ENCODE results near the gene PDZRN3. TPM values are rescaled to one million over a fixed set of nuclear protein-coding genes. Genes with fewer than 3 reads are reported as not detected.

PDZRN3 gene
- total RNA-seq, 2 experiments from 2014 or later, result not detected

GRCh38 chr3:73550032-73550431, 74.7 kb downstream of the PDZRN3 start:
- no peaks in the 10 kb centered on the region for H3K36me3 Mint-ChIP-seq (ENCODE audit: low read depth)
- no peak overlapping the region for H3K27ac Mint-ChIP-seq
- CTCF ChIA-PET, result no interaction called here
- DNase-seq (no peak), ATAC-seq (no peak)
- TF ChIP-seq CTCF (IDR thresholded peaks at IDR 0.05), result no peak
- no peaks in the 10 kb centered on the region for H3K4me1 Mint-ChIP-seq (ENCODE audit: low read depth)
- no peak overlapping the region for H3K4me3 Mint-ChIP-seq
- no peaks in the 10 kb centered on the region for H3K9me3 Mint-ChIP-seq
- intact Hi-C loops (cut with micrococcal nuclease), result no loop called here
- no peaks in the 10 kb centered on the region for H3K27me3 Mint-ChIP-seq
- POLR2A ChIA-PET, result no interaction called here

GRCh38 chr3:73549051-73549600, 75.6 kb downstream of the PDZRN3 start:
- ChIA-PET CTCF (interaction anchor here (1.1 kb wide), 1 partner anchor 46 kb away, joined by 3 read pairs; no protein-coding TSS in a partner anchor), POLR2A (no interaction called here)
- H3K27me3 Mint-ChIP-seq, result no peaks in the 10 kb centered on the region
- H3K4me3 Mint-ChIP-seq, result no peak overlapping the region
- intact Hi-C loops (cut with micrococcal nuclease), result no loop called here
- no peak overlapping the region for H3K27ac Mint-ChIP-seq
- H3K36me3 Mint-ChIP-seq (ENCODE audit: low read depth), result no peaks in the 10 kb centered on the region
- H3K9me3 Mint-ChIP-seq, result no peaks in the 10 kb centered on the region
- ATAC-seq, result no peak
- no peak for DNase-seq
- TF ChIP-seq CTCF (IDR thresholded peaks at IDR 0.05), result no peak
- no peaks in the 10 kb centered on the region for H3K4me1 Mint-ChIP-seq (ENCODE audit: low read depth)

GRCh38 chr3:73548436-73548835, 76.3 kb downstream of the PDZRN3 start:
- DNase-seq (no peak), ATAC-seq (no peak)
- H3K4me1 Mint-ChIP-seq (ENCODE audit: low read depth), result no peaks in the 10 kb centered on the region
- H3K9me3 Mint-ChIP-seq, result no peaks in the 10 kb centered on the region
- ChIA-PET CTCF (interaction anchor here (1.1 kb wide), 2 partner anchors 8 to 45 kb away, joined by 3 read pairs; no protein-coding TSS in a partner anchor), POLR2A (no interaction called here)
- no peak overlapping the region for H3K4me3 Mint-ChIP-seq
- no peak overlapping the region for H3K27ac Mint-ChIP-seq
- intact Hi-C loops (cut with micrococcal nuclease), result no loop called here
- no peaks in the 10 kb centered on the region for H3K27me3 Mint-ChIP-seq
- no peaks in the 10 kb centered on the region for H3K36me3 Mint-ChIP-seq (ENCODE audit: low read depth)
- no peak for TF ChIP-seq CTCF (IDR thresholded peaks at IDR 0.05)

GRCh38 chr3:73547427-73548248, 77.1 kb downstream of the PDZRN3 start:
- CTCF ChIA-PET, result interaction anchor here (1.1 kb wide), 2 partner anchors 9 to 45 kb away, joined by 3 read pairs; no protein-coding TSS in a partner anchor

More at GRCh38 chr3:73547427-73548248, 77.1 kb downstream of the PDZRN3 start:
- peaks cover 2% of the 10 kb centered on the region for H3K27me3 Mint-ChIP-seq
- no peak overlapping the region for H3K4me3 Mint-ChIP-seq
- ATAC-seq (no peak), DNase-seq (no peak)
- H3K36me3 Mint-ChIP-seq (ENCODE audit: low read depth), result no peaks in the 10 kb centered on the region
- POLR2A ChIA-PET, result no interaction called here
- H3K27ac Mint-ChIP-seq, result no peak overlapping the region
- no peaks in the 10 kb centered on the region for H3K4me1 Mint-ChIP-seq (ENCODE audit: low read depth)
- intact Hi-C loops (cut with micrococcal nuclease), result no loop called here
- no peak for TF ChIP-seq CTCF (IDR thresholded peaks at IDR 0.05)
- no peaks in the 10 kb centered on the region for H3K9me3 Mint-ChIP-seq

Measured in activated CD8-positive, alpha-beta T cell treated with anti-CD3 and anti-CD28 coated beads for 36 hours (primary cell).